Stimulated activated CD4-positive, alpha-beta T cell treated with anti-CD3 and anti-CD28 coated beads, TNF-alpha, amount 100 ng/mL, for 24 hours (primary cell): Measurements from ENCODE around the gene SRRM2.

Experiments
- DNase-seq, 3 experiments: peaks; one replicate each; pipeline ENCODE4 v3.0.0-alpha.2; 2020; ENCODE audit warnings: low read depth in 3 of 3

The SRRM2 gene

GRCh38 chr16:2739625-2740430, 12.6 kb upstream of the SRRM2 start:
- no peak for DNase-seq

DNA sequence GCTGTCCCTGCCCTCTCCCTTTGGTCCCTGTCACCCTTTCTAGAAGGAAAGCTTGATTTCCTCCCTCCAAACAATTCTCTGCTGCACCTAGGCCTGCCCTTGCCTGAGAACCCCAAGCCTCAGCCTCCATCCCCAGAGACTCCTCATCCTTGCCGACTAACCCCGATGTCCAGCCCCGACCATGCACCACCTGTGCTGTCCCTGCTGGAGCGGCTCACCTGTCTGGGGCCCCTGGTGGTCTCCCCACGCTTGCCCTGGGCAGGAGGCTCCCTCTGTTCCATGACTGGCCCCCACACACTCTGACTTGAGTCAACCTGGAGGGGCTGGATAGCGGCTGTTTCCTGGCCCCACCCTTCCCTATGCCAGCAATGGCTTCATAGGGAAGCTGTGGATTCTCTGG, 12.0 kb upstream of the SRRM2 start:
- DNase-seq, result no peak

- DNase-seq, result no peak
Measured at GRCh38 chr16:2741168-2741567, 11.3 kb upstream of the SRRM2 start.

GRCh38 chr16:2742323-2743006, 10.0 kb upstream of the SRRM2 start:
- DNase-seq, result no peak

GRCh38 chr16:2743007-2743810, 9.2 kb upstream of the SRRM2 start:
- no peak for DNase-seq

GRCh38 chr16:2744711-2745110, 7.7 kb upstream of the SRRM2 start:
- no peak for DNase-seq

GRCh38 chr16:2745116-2745890, 7.1 kb upstream of the SRRM2 start:
- DNase-seq, result no peak

- DNase-seq, result no peak
Measured at GRCh38 chr16:2745961-2746360, 6.5 kb upstream of the SRRM2 start.

DNA sequence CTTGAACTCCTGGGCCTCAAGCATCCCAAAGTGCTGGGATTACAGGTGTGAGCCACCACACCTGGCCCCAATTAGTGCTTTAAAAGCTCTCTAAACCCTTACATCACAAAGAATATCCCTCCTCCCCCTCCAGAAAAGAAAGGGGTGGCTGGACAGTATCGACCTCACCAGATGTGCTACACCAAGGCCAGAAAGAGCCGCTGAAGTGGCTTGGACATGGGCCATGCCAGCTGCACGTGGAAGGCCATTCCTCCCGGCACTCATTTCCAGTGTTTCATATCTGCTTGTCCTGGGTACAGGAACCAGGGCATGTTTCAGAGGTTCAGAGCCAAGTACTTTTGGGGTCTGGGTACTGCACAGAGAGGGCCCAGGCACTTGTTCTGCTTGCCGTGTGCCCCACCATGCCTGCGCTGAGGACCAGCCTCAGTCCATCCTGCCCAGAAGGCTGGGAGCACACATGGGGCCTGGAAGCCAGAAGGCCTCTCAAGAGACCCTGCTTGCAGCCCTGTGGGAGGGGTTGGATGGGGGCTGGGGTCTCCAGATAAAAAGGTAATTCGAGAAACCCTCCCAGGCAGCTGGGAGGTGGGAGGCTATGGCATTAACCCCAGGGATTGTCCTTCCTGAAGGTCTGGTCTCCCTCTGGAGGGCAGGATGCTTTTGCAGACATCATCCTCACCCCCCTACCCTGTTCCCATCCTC, 3.5 kb upstream of the SRRM2 start:
- no peak for DNase-seq

DNA sequence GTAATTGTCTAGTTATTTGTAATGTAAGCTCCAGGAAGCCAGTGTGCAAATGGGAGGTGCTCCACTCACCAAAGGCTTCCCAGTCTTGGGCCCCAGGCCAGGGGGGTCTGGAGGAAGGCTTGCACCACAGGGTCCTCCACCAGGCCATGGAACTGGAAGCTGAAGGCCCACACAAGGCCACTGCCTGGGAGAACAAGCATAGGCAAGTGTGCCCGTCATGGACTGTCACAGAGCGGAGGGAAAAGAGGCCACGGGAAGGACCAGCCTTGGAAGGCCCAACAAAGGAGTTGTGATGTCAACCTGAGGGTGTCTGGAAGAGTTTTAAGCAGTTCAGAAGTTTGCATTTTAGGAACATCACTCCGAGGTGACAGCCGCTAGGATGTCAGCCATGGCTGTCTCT, 3.0 kb upstream of the SRRM2 start:
- no peak for DNase-seq

- no peak for DNase-seq
Measured at GRCh38 chr16:2749936-2750335, 2.5 kb upstream of the SRRM2 start.

GRCh38 chr16:2751577-2752034, 832 bp upstream of the SRRM2 start:
- DNase-seq, result no peak

DNA sequence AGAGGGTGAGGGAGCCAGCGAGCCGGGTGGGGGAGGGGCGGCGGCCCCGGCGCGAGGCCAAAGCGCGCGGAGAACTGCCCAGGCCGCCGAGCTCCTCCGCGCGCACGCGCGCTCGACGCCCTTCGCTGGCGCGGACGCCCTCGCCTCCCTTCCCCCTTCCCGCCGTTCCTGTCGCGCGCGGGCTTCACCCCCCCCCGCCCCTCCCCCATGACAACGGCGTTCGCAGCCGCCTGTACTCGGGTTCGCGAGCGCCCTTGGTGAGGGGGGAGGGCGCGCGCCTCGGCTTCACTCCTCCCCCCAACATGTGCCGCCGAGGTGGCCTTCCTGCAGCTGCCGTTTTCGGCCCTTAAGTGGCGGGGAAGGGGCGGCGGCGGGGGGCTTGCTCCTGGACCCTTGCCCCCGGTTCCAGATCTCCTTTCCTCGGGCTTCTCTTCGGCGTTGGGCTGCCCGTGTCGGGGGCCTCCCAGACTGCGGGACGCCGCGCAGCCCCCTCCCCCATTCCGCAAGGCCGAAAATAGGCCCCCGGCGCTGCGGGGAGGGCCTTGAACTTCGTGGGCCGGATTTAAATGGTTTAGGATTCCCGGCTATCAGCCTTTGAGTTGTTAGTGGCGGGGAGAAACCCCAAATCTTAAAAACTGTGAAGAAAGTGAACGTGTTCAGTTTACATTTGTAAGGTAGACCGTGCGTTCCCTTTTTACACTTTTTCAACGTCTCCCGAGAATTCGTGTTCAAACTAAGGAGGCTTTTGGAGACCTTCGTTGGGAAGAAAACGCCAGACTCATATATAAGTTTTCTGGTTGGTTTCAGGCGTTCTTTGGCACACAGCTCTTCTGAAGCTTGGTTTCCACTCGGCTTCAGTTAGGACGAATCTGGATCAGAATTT, 653 bp downstream of the SRRM2 start:
- DNase-seq, result peak; percentile 27 to 77 (median 53)

DNA sequence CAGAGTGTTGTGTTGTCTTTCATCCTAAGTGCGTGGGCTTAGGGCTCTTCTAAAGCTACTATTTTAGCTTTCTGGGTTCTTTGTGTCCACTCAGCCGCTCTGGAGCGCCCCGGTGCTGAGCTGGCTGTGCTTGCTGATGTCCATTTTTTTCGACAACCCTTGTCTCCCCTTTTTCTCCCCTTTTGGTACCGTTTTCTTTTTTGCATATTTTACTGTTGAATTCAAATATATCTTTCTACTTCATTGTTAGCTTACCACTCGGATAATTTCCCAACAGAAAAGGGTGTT, 1.2 kb downstream of the SRRM2 start:
- no peak for DNase-seq

GRCh38 chr16:2755158-2755557, 2.7 kb downstream of the SRRM2 start:
- no peak for DNase-seq

DNA sequence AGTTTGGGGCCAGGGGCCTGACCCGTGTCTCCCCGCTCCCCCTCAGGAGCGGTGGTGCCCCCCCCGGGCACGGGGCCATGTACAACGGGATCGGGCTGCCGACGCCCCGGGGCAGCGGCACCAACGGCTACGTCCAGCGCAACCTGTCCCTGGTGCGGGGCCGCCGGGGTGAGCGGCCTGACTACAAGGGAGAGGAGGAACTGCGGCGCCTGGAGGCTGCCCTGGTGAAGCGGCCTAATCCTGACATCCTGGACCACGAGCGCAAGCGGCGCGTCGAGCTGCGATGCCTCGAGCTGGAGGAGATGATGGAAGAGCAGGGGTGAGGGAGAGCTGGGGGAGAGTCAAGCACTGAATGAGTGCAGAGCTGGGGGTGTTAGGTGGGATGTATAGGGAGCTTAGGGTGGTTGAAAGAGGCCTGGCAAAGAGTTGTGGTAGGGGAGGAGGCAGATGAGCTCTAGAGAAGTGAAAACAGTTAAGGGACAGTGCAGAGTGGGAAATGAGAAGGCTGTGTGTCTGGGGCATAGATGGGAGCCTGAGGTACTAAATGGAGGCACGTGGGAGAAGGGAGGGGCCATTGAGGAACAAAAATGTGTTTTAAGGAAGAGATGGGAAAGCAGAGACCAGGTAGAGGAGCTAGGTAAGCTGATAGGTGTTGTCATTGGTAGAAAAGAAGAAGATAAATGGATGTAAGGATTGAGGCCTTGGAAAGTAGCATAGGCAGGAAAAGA, 4.0 kb downstream of the SRRM2 start:
- no peak for DNase-seq

DNA sequence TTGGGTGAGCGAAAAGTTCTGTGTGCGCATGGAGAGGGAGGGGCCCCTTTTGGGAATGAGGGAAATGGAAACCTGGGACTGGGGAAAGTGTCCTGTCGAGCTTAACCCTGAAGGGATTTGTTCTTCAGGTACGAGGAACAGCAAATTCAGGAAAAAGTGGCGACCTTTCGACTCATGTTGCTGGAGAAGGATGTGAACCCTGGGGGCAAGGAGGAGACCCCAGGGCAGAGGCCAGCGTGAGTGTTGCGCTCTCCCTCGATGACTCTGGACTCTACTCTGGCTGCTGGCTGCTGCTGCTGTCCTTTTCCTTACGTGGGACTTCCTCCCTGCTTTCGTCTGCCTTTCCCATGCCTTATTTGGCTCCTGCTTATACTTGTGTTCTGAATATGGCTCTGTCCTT, 4.9 kb downstream of the SRRM2 start:
- no peak for DNase-seq

DNA sequence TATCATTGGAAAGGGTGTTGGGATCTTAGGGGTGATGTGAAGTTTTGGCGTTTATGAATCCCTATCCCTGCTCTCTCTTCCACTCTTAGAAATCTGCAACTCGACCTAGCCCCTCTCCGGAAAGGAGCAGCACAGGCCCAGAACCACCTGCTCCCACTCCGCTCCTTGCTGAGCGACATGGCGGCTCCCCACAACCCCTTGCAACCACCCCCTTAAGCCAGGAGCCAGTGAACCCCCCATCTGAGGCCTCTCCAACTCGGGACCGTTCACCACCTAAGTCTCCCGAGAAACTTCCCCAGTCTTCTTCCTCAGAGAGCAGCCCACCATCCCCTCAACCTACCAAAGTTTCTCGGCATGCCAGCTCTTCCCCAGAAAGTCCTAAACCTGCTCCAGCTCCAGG, 9.0 kb downstream of the SRRM2 start:
- DNase-seq, result no peak

GRCh38 chr16:2761886-2762583, 9.6 kb downstream of the SRRM2 start:
- DNase-seq, result no peak
